Panc1 (cell line): ENCODE measurements around the gene CHST10. TPM values are rescaled to one million over a fixed set of nuclear protein-coding genes. Genes with fewer than 3 reads are reported as not detected.

Source experiments
- ATAC-seq: fragments of 200-7000 bp; cut with Tn5 transposase; 2 replicates; pipeline ENCODE4 v1.9.1; 2020; ENCODE audit warnings: mild to moderate bottlenecking, moderate library complexity
- BruUV-seq: library from RNA; stranded (reverse); fragments of 400-500 nt; replicated peaks from 2 replicates; lab custom pipeline; 2021; lab: Mats Ljungman, UMichigan
- CTCF ChIA-PET: fragments of 300-600 bp; sonication (Branson Sonifier 250); formaldehyde crosslinking; loops from one replicate; lab custom pipeline; 2022; ENCODE audit warnings: antibody characterized with exemption; lab: Charles Lee
- POLR2A ChIA-PET: fragments of 300-600 bp; sonication (Branson Sonifier 250); formaldehyde crosslinking; loops from one replicate; lab custom pipeline; 2022; ENCODE audit warnings: antibody characterized with exemption; lab: Charles Lee
- DNase-seq: peaks from one replicate; pipeline ENCODE4 v3.0.0-alpha.2; 2010; ENCODE audit warnings: low read depth, low spot score
- H3K27ac ChIP-seq: 2 replicates; pipeline ENCODE4 v1.5.1; 2011; ENCODE audit warnings: mild to moderate bottlenecking, low read length, inconsistent platforms
- H3K27me3 ChIP-seq: fragments of 200-500 bp; sonication (Bioruptor generic); 2 replicates; pipeline ENCODE4 v1.6.0; 2014; ENCODE audit warnings: low read length, inconsistent platforms; ENCODE audit not compliant: control insufficient read depth, insufficient read depth
- H3K36me3 ChIP-seq: fragments of 200-500 bp; sonication (Bioruptor generic); 2 replicates; pipeline ENCODE4 v1.5.1; 2014; ENCODE audit warnings: inconsistent platforms, mild to moderate bottlenecking, low read length, moderate library complexity; ENCODE audit not compliant: control insufficient read depth, insufficient read depth
- H3K4me1 ChIP-seq: 2 replicates; pipeline ENCODE4 v1.5.1; 2011; ENCODE audit warnings: inconsistent platforms, mild to moderate bottlenecking, low read length, moderate library complexity; ENCODE audit not compliant: control insufficient read depth, insufficient read depth
- H3K4me3 ChIP-seq, 2 experiments: 2 replicates each; pipeline ENCODE4 v1.5.1; 2011 to 2012; ENCODE audit warnings: low read depth in 2 of 2, low read length in 2 of 2, mild to moderate bottlenecking in 2 of 2, inconsistent platforms in 1 of 2, moderate library complexity in 1 of 2
- H3K9me3 ChIP-seq: fragments of 200-500 bp; sonication (Bioruptor generic); 2 replicates; pipeline ENCODE4 v1.5.1; 2014; ENCODE audit warnings: low read depth, mild to moderate bottlenecking, inconsistent platforms, low read length, moderate library complexity; ENCODE audit not compliant: control insufficient read depth, insufficient read depth
- POLR2AphosphoS5 ChIP-seq: IDR thresholded peaks from 2 replicates; pipeline ENCODE4 v1.6.1; 2012; ENCODE audit warnings: mild to moderate bottlenecking, low read depth, low read length, moderate library complexity
- SIN3A ChIP-seq: IDR thresholded peaks from 2 replicates; pipeline ENCODE4 v1.6.1; 2012; ENCODE audit warnings: low read depth, mild to moderate bottlenecking, low read length, moderate library complexity, borderline replicate concordance; ENCODE audit not compliant: insufficient read depth
- TCF7L2 ChIP-seq: IDR thresholded peaks from 2 replicates; pipeline ENCODE4 v1.6.1; 2011; ENCODE audit warnings: mild to moderate bottlenecking, low read depth, low read length, inconsistent platforms
- in situ Hi-C: cut with HindIII; loops from 2 replicates; pipeline ENCODE4 v1.10.0; 2016; ENCODE audit warnings: low sequenced_read_pairs, low pct_unique_long_range_greater_than_20kb
- intact Hi-C: fragments of 100-400 bp; cut with micrococcal nuclease; formaldehyde crosslinking; loops from one replicate; pipeline ENCODE4 v1.10.0; 2022; ENCODE audit not compliant: unreplicated experiment
- total RNA-seq: library from RNA; stranded (reverse); gene quantifications from one replicate; pipeline ENCODE4 v1.2.1, GENCODE V29; 2021; ENCODE audit not compliant: unreplicated experiment
- TF ChIP-seq, protein P1 (sequence below), 2 experiments: IDR thresholded peaks; 2 replicates each; pipeline ENCODE4 v1.6.1; 2011 to 2012; ENCODE audit warnings: low read depth in 2 of 2, control low read depth in 1 of 2, low read length in 1 of 2, mild to moderate bottlenecking in 1 of 2, moderate library complexity in 1 of 2; ENCODE audit not compliant: insufficient read depth in 1 of 2
- TF ChIP-seq, protein P2 (sequence below): fragments of 450-650 bp; IDR thresholded peaks from 2 replicates; pipeline ENCODE4 v1.5.1; 2017; ENCODE audit warnings: mild to moderate bottlenecking

CHST10 gene
- total RNA-seq, 1 experiment from 2014 or later, result 22.0 TPM

DNA sequence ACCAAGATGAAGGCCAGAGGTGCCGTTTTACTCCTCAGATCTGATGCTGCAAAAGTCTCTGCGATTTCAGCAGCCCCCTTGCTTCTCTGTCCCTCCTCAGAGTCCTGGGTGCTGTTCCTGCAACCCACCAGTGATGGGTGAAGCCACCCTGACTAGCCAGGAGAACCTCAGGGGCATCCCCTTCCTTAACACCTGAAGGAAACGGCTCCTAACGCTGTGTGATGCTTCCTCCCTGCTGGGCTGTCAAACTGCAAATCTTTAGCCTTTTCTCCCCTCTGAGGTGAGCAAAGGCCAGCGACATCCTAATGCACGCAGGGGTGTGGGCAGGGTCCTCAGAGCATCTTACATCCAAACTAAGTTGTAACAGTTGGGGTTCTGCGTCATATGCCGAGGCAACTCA is 24.8 kb downstream of the CHST10 start:
- TF ChIP-seq, protein P1, sequence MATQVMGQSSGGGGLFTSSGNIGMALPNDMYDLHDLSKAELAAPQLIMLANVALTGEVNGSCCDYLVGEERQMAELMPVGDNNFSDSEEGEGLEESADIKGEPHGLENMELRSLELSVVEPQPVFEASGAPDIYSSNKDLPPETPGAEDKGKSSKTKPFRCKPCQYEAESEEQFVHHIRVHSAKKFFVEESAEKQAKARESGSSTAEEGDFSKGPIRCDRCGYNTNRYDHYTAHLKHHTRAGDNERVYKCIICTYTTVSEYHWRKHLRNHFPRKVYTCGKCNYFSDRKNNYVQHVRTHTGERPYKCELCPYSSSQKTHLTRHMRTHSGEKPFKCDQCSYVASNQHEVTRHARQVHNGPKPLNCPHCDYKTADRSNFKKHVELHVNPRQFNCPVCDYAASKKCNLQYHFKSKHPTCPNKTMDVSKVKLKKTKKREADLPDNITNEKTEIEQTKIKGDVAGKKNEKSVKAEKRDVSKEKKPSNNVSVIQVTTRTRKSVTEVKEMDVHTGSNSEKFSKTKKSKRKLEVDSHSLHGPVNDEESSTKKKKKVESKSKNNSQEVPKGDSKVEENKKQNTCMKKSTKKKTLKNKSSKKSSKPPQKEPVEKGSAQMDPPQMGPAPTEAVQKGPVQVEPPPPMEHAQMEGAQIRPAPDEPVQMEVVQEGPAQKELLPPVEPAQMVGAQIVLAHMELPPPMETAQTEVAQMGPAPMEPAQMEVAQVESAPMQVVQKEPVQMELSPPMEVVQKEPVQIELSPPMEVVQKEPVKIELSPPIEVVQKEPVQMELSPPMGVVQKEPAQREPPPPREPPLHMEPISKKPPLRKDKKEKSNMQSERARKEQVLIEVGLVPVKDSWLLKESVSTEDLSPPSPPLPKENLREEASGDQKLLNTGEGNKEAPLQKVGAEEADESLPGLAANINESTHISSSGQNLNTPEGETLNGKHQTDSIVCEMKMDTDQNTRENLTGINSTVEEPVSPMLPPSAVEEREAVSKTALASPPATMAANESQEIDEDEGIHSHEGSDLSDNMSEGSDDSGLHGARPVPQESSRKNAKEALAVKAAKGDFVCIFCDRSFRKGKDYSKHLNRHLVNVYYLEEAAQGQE (IDR thresholded peaks at IDR 0.05; ENCODE audit: insufficient read depth in 1 of 2, low read depth in 2 of 2, low read length in 1 of 2), result no peak
- TF ChIP-seq TCF7L2 (no peak), POLR2AphosphoS5 (no peak), SIN3A (no peak)
- TF ChIP-seq, protein P2, sequence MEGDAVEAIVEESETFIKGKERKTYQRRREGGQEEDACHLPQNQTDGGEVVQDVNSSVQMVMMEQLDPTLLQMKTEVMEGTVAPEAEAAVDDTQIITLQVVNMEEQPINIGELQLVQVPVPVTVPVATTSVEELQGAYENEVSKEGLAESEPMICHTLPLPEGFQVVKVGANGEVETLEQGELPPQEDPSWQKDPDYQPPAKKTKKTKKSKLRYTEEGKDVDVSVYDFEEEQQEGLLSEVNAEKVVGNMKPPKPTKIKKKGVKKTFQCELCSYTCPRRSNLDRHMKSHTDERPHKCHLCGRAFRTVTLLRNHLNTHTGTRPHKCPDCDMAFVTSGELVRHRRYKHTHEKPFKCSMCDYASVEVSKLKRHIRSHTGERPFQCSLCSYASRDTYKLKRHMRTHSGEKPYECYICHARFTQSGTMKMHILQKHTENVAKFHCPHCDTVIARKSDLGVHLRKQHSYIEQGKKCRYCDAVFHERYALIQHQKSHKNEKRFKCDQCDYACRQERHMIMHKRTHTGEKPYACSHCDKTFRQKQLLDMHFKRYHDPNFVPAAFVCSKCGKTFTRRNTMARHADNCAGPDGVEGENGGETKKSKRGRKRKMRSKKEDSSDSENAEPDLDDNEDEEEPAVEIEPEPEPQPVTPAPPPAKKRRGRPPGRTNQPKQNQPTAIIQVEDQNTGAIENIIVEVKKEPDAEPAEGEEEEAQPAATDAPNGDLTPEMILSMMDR, result no peak
- H3K27ac ChIP-seq, result no peak overlapping the region
- DNase-seq, result no peak
- ChIA-PET CTCF (no interaction called here), POLR2A (no interaction called here)
- H3K4me1 ChIP-seq, result no peaks in the 10 kb centered on the region
- in situ Hi-C loops (no loop called here), intact Hi-C loops (no loop called here)
- ATAC-seq, result no peak
- no peaks in the 10 kb centered on the region for H3K27me3 ChIP-seq
- no peaks in the 10 kb centered on the region for H3K36me3 ChIP-seq
- no TSS peak for BruUV-seq
- no peak overlapping the region for H3K4me3 ChIP-seq
- H3K9me3 ChIP-seq, result no peaks in the 10 kb centered on the region

DNA sequence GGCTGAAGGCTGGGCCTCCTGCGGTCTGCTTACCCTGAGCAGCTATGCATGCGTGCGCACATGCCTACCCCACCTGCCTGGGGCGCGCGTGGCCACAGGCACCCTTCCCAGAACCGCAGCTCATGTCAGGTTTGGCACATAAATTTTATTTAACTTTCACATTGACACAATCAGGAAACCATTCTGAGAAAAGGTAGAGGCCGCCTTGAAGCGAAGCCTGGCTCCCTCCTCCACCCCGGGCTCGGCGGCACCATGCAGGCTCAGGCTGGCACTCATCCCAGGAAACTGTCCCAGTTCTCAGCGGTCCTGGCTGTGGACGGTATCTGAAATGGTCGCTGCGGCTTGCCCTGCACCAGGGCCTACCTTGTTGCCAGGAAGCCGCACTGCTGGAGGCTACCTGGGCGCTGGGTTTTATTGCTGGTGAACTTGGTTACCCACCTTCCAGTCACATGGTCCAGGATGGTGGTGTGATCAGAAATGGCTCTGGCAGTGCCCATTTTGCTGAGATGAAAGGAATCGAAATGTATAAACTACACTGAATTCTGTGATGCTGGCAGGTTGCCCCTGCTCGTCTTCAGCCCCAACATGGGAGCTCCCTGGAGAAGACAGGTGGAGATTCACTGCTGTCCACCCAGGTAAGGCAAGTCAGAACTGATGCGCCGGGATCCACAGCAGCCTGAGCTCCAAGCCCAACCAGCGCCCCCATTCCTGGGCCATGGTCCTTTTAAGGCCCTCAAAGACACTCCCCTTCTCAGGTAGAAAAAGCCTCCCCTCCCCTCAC is 25.5 kb downstream of the CHST10 start:
- no peak for ATAC-seq
- intact Hi-C loops, result no loop called here
- Histone ChIP-seq H3K36me3 (no peaks in the 10 kb centered on the region), H3K4me1 (no peaks in the 10 kb centered on the region), H3K9me3 (no peaks in the 10 kb centered on the region), H3K4me3 (no peak overlapping the region), H3K27me3 (no peaks in the 10 kb centered on the region), H3K27ac (no peak overlapping the region)
- ChIA-PET POLR2A (no interaction called here), CTCF (no interaction called here)
- in situ Hi-C loops, result no loop called here
- BruUV-seq, result TSS peak; percentile 66
- TF ChIP-seq TCF7L2, result no peak
- TF ChIP-seq, protein P1 (IDR thresholded peaks at IDR 0.05; ENCODE audit: insufficient read depth in 1 of 2, low read depth in 2 of 2, low read length in 1 of 2), result no peak
- no peak for DNase-seq
